Vagina (tissue), 2 donors: ENCODE measurements around the gene PALLD.

Experiments used
- POLR2A ChIP-seq, 2 donors: fragments of 450-650 bp; IDR thresholded peaks; one replicate each; pipeline ENCODE4 v1.6.1; 2017; ENCODE audit warnings: antibody characterized with exemption in 2 of 2, mild to moderate bottlenecking in 2 of 2, moderate library complexity in 2 of 2
- TF ChIP-seq, protein P1 (sequence below), 3 experiments: fragments of 450-650 bp in 2 of 3; fragments of 200-600 bp in 1 of 3; sonication (generic) in 1 of 3; IDR thresholded peaks; one replicate each; pipeline ENCODE4 v1.5.1; 2017 to 2019; ENCODE audit warnings: antibody characterized with exemption in 3 of 3, mild to moderate bottlenecking in 2 of 3, moderate library complexity in 2 of 3

DNA sequence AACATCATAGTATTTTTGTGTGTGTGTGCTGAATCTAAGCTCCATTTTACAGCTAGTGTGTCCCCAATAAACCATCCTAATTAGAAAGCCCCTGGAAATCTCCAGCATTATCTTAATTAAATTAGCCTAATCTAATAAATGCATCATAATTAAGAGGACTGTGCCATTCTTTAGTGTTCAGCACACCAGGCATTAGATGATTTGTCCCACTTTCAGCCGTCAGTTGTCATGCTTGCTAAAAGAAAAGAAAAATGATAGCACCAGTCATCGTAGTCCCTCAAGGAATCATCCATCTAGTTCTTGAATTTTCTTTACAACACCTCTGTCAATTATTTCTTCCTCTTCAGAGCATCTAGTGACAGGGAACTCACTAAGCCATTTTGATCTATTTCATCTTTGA is 155.9 kb downstream of the PALLD start:
- TF ChIP-seq, protein P1, sequence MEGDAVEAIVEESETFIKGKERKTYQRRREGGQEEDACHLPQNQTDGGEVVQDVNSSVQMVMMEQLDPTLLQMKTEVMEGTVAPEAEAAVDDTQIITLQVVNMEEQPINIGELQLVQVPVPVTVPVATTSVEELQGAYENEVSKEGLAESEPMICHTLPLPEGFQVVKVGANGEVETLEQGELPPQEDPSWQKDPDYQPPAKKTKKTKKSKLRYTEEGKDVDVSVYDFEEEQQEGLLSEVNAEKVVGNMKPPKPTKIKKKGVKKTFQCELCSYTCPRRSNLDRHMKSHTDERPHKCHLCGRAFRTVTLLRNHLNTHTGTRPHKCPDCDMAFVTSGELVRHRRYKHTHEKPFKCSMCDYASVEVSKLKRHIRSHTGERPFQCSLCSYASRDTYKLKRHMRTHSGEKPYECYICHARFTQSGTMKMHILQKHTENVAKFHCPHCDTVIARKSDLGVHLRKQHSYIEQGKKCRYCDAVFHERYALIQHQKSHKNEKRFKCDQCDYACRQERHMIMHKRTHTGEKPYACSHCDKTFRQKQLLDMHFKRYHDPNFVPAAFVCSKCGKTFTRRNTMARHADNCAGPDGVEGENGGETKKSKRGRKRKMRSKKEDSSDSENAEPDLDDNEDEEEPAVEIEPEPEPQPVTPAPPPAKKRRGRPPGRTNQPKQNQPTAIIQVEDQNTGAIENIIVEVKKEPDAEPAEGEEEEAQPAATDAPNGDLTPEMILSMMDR (IDR thresholded peaks at IDR 0.05), result no peak
- no peak for TF ChIP-seq POLR2A (IDR thresholded peaks at IDR 0.05)
